Measurements from ENCODE around the gene THEMIS2. TPM values are rescaled to one million over a fixed set of nuclear protein-coding genes. Genes with fewer than 3 reads are reported as not detected.
"Not testable (repeated sequence)": the region's sequence is repeated elsewhere in the genome, so short reads cannot be mapped to it uniquely, and the experiment has no call there.

THEMIS2 gene
- 2.3 TPM for polyA plus RNA-seq (ENCODE audit: insufficient read length)
- long read RNA-seq, donor 1, partial matches to known transcripts: 0 of 2 reads
- long read RNA-seq, donor 1, other reads (novel, unspliced or antisense): 0 of 2 reads
- long read RNA-seq, donor 2: 0 reads
- long read RNA-seq, donor 3, partial matches to known transcripts: 0 of 3 reads
- long read RNA-seq, donor 3, other reads (novel, unspliced or antisense): 0 of 3 reads
- long read RNA-seq, donor 4: 0 reads
- long read RNA-seq, donor 5, partial matches to known transcripts: 0 of 2 reads
- long read RNA-seq, donor 5, other reads (novel, unspliced or antisense): 0 of 2 reads
- long read RNA-seq, donor 6: 0 reads
- long read RNA-seq, donor 7, partial matches to known transcripts: 0 of 1 reads
- long read RNA-seq, donor 7, other reads (novel, unspliced or antisense): 0 of 1 reads
- long read RNA-seq, donor 8: 0 reads

- no peak for DNase-seq
Observed at GRCh38 chr1:27872059-27872801, at the start of gene THEMIS2. THEMIS2 (plus strand) TSS chr1:27872544; CDS start chr1:27872572, 28 bp downstream.

DNA sequence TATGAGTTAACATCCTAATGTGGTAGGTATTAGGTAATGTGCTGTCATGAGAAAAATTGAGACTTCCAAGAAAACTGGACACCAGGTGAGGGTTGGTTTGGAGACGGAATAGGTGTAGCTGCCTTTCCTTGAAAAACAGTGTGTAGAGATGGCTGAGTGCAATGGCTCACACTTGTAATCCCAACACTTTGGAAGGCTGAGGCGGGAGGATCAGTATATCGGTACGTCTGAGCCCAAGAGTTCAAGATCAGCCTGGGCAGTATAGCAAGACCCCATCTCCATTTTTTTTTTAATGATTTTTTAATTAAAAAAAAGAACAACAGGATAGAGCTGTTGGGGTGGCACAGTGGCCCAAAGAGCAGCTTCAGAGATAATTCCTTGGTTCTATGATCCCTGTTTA is 48.6 kb upstream of the THEMIS2 start:
- no peak for DNase-seq

DNA sequence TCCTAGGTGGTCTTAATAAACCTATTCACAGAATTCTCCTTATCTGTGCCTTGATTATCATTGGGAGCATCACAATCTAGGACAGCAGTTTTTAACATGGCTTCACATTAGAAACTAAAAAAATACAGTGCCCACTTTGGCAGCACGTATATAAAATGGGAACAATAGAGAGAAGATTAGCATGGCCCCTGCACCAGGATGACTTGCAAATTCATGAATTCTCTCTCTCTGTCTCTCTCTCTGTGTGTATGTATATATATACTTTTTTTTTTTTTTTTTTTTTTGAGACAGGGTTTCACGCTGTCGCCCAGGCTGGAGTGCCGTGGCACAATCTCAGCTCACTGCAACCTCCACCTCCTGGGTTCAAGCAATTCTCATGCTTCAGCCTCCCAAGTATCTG is 47.9 kb upstream of the THEMIS2 start:
- DNase-seq: no peak

GRCh38 chr1:27829339-27829960 is 42.9 kb upstream of the THEMIS2 start:
- not testable (repeated sequence) for DNase-seq

DNA sequence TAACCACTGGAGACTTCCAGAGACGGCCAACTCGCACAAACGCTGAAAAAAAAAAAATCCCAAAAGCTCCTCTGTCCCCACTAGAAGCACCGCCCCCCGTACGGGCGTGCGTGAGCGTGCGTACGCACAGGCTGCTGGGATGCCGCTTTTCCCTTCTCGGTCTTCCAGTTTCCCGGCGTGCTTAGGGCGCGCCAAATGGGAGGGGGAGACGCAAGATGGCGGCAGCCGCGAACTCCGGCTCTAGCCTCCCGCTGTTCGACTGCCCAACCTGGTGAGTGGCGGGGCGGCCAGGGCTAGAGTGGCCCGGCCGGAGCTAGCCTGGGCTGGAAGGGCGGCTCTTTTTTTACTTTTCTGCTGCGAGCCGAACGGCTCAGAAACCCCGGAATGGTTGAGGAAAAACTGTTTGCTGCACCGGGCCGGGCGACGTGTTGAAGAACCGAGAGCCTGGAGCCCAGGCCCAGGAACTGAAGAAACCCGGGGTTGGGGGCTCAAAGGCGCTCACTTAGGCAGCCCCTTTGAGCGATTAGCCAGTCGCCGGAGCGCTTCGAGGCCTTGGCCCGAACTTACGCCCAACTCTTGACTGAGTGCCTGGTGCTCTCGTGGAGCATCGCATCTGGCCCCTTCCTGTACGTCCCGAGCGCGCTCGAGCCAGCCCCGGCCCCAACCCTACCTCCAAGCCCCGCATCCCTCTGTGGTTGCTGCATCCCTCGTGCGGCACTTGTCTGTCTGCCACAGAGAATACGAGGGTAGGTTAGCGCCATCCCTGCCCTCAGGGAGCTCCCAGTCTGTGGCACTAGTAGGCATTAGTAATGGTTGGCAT is 41.5 kb upstream of the THEMIS2 start, which contains the start of gene PPP1R8:
PPP1R8 (plus strand) TSS at position 162 of the 820 bp plus-strand sequence; CDS start at position 216, 54 bp downstream.
- DNase-seq: peak; percentile 97

DNA sequence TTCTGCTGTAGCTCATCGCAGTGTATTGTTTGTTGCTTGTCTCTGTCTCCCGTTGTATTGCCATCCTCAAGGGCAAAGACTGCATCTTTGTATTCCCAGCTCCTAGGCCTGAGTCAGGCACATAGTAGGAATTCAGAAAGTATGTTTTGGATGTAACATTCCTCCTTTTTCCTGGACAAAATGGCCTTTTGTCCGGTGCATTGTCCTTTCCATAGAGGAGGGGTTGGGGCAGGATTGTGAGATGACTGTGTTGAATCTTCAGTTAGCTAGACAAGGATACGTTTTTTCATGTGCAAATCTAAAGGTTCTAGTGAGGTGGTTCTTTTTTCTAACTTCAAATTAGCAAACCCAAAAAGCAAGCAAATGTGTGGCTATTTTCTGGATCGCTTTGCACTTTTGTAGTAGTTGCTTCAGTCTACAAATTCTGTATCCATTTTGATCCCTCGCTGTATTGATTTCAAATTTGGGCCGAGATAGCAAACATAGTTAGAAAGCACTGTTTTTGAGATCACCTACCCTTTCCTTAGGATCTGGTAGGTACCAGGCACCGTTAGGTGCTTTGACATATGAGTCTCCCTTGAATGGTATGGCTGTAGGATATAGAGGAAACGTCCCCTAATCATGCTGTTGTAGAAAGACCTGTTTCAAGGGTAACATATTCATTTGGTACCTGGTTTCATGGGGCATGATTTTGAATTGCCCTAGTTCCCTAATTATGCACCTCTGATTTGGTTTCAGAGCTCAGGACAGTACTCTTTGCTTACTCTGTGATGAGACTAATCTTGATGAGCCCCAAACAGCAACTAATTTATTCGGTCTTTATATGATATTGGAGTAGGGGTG is 40.6 kb upstream of the THEMIS2 start:
- DNase-seq: no peak

DNA sequence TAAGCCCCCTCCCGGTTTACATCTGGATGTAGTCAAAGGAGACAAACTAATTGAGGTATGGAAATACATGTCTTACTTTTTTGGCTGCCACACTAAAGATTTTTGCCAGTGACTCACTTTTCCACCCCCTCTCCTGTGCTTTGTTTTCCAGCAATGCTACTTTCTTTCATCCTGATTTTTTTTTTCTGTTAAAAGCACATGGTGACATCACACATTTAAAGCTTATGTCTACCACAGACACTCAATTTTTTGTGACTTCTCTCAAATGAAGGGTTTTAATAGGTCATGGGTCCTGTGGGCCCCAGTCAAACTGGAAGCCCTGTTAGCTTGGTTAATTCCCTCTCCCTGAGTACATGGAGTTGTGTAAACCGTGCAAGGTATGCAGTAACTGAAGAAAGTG is 39.6 kb upstream of the THEMIS2 start:
- DNase-seq: no peak

DNA sequence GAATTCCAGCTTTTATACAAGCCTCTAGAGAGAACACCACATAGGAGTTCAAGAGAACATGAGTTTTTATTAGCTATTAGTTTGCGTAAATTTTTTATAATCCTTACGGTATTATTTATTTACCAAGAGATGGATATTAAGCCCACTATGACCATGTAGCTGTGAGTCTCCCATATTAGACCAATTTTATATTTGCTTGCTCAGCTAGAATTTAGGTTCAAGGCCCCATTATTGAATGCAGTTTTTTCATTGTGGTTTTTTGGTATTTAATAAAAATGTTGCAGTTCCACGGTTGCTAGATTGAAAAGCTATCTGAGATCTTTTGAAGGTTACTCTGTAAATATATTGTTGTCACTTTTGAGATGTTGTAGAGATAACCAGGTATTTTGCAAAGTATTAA is 38.9 kb upstream of the THEMIS2 start:
- no peak for DNase-seq

GRCh38 chr1:27835046-27835445 is 37.3 kb upstream of the THEMIS2 start:
- DNase-seq: no peak

DNA sequence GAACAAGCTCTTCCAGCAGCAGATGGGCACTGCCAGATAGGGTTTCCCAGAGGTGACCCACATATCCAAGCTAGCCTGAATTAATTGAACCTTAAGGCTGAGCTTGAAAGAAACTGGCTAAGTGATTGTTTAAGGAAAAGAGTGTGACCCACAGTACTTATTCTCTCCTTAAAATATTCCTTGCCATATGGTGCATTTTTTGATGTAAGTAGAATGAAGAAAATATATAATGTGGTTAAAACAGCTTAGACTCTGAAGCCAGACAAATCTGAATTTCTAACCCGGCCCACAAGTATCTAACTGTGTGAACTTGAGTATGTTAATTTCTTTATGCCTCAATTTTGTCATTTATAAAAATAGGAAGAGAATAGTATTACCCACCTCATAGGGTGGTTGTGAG is 36.8 kb upstream of the THEMIS2 start:
- no peak for DNase-seq

DNA sequence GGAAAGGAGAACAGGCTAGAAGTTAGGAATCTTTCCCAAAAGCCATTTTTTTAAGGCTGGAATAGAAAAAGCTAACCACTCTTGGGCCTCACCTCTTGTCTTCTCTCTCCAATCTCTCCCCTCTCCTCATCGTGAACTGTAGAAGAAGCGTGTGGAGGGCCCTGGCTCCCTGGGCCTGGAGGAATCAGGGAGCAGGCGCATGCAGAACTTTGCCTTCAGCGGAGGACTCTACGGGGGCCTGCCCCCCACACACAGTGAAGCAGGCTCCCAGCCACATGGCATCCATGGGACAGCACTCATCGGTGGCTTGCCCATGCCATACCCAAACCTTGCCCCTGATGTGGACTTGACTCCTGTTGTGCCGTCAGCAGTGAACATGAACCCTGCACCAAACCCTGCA is 22.4 kb upstream of the THEMIS2 start:
- DNase-seq: no peak

GRCh38 chr1:27855085-27855484 is 17.3 kb upstream of the THEMIS2 start:
- no peak for DNase-seq

- no peak for DNase-seq
Observed at GRCh38 chr1:27856561-27857343, 15.6 kb upstream of the THEMIS2 start.

DNA sequence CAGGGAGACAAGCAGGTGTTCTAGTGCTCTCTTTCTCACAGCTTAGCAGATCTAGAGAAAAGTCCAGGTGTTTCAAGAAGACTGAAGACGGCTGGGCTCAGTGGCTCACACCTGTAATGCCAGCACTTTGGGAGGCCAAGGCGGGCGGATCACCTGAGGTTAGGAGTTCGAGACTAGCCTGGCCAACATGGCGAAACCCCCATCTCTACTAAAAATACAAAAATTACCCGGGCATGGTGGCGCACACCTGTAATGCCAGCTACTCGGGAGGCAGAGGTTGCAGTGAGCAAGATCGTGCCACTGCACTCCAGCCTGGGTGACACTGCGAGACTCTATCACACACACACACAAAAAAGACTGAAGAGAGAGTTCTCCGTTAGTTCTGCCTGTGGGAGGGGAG is 14.8 kb upstream of the THEMIS2 start:
- DNase-seq: not testable (repeated sequence)

GRCh38 chr1:27858072-27858948 is 14.0 kb upstream of the THEMIS2 start:
- DNase-seq: peak; percentile 76

GRCh38 chr1:27858949-27859576 is 13.3 kb upstream of the THEMIS2 start:
- no peak for DNase-seq

GRCh38 chr1:27861436-27861835 is 10.9 kb upstream of the THEMIS2 start:
- DNase-seq: no peak

GRCh38 chr1:27862004-27862403 is 10.3 kb upstream of the THEMIS2 start:
- no peak for DNase-seq

Measured in left kidney (tissue), 8 donors.